ENCODE measurements around the gene RSKR. TPM values are rescaled to one million over a fixed set of nuclear protein-coding genes. Genes with fewer than 3 reads are reported as not detected.
A peak's percentile ranks its signal among the peaks of the same experiment; 100 is the strongest.

RSKR gene, protein sequence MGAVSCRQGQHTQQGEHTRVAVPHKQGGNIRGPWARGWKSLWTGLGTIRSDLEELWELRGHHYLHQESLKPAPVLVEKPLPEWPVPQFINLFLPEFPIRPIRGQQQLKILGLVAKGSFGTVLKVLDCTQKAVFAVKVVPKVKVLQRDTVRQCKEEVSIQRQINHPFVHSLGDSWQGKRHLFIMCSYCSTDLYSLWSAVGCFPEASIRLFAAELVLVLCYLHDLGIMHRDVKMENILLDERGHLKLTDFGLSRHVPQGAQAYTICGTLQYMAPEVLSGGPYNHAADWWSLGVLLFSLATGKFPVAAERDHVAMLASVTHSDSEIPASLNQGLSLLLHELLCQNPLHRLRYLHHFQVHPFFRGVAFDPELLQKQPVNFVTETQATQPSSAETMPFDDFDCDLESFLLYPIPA
- total RNA-seq (10 to 100 TPM; 12.2 to 14.3 TPM), polyA plus RNA-seq (1 to 10 TPM; 3.9 to 5.5 TPM)
- long read RNA-seq, donor 1, transcript SGK494-211 (1 exons, 2,975 nt): major isoform, 16 of 91 reads
- long read RNA-seq, donor 1, partial matches to known transcripts: 64 of 91 reads
- long read RNA-seq, donor 1, other reads (novel, unspliced or antisense): 8 of 91 reads
- long read RNA-seq, donor 2, transcript SGK494-211 (1 exons, 2,975 nt): major isoform, 7 of 7 reads
- long read RNA-seq, donor 2, partial matches to known transcripts: 0 of 7 reads
- long read RNA-seq, donor 2, other reads (novel, unspliced or antisense): 0 of 7 reads
- long read RNA-seq, donor 3, partial matches to known transcripts: 0 of 3 reads
- long read RNA-seq, donor 3, other reads (novel, unspliced or antisense): 0 of 3 reads
- long read RNA-seq, donor 4, transcript SGK494-211 (1 exons, 2,975 nt): major isoform, 8 of 8 reads
- long read RNA-seq, donor 4, partial matches to known transcripts: 0 of 8 reads
- long read RNA-seq, donor 4, other reads (novel, unspliced or antisense): 0 of 8 reads
- long read RNA-seq, donor 5, transcript SGK494-211 (1 exons, 2,975 nt): major isoform, 13 of 13 reads
- long read RNA-seq, donor 5, partial matches to known transcripts: 0 of 13 reads
- long read RNA-seq, donor 5, other reads (novel, unspliced or antisense): 0 of 13 reads

DNA sequence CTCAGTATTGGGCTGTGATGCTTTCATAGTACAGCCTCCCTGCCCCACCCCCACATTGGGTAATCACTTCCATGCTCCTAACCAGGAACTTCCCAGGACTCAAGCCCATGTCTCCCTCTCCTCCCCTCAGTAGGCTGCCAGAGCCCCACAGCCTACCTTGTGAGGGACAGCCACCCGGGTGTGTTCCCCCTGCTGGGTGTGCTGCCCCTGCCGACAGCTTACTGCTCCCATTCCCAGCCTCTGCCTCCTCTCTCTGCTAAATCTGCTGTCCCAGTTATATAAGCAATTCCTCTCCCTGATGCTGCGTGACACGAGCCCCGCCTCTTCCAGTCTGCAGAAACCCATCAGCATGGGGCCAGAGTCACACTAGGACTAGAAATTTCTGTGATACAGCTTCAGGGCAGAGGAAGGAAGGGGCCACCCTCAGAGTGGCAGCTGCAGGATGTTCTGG lies at the start of gene RSKR:
Gene RSKR (minus strand): TSS at position 255 of the 451 bp plus-strand sequence. CDS start 24 bp downstream, at position 231.
- ATAC-seq (ENCODE audit: insufficient read depth, low FRiP score) (no peak), DNase-seq (no peak)
- H3K36me3 ChIP-seq (ENCODE audit: control insufficient read depth in 4 of 4, insufficient read depth in 4 of 4, low read length in 4 of 4): peaks cover 23 to 40% (median 33%) of the 10 kb centered on the region in 4 donors
- H3K9me3 ChIP-seq (ENCODE audit: control insufficient read depth in 4 of 4, insufficient read depth in 3 of 4, low read length in 3 of 4): no peaks in the 10 kb centered on the region
- H3K4me3 ChIP-seq: no peak within 1 kb of the TSS
- WGBS, 2 donors: 54 to 73% methylated on average over 5 of the region's 5 CpGs
- TF ChIP-seq, protein P1, sequence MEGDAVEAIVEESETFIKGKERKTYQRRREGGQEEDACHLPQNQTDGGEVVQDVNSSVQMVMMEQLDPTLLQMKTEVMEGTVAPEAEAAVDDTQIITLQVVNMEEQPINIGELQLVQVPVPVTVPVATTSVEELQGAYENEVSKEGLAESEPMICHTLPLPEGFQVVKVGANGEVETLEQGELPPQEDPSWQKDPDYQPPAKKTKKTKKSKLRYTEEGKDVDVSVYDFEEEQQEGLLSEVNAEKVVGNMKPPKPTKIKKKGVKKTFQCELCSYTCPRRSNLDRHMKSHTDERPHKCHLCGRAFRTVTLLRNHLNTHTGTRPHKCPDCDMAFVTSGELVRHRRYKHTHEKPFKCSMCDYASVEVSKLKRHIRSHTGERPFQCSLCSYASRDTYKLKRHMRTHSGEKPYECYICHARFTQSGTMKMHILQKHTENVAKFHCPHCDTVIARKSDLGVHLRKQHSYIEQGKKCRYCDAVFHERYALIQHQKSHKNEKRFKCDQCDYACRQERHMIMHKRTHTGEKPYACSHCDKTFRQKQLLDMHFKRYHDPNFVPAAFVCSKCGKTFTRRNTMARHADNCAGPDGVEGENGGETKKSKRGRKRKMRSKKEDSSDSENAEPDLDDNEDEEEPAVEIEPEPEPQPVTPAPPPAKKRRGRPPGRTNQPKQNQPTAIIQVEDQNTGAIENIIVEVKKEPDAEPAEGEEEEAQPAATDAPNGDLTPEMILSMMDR (IDR thresholded peaks at IDR 0.05; ENCODE audit: control extremely low read depth, extremely low read depth): no peak
- no peaks in the 10 kb centered on the region for H3K27me3 ChIP-seq (ENCODE audit: control insufficient read depth in 3 of 3, insufficient read depth in 3 of 3, low read length in 2 of 3)
- H3K4me1 ChIP-seq (ENCODE audit: control insufficient read depth in 5 of 5, insufficient read depth in 5 of 5, low read length in 5 of 5): no peaks in the 10 kb centered on the region
- H3K27ac ChIP-seq (ENCODE audit: low read depth in 1 of 2, low read length in 1 of 2): no peak within 1 kb of the TSS
- H3K9ac ChIP-seq (ENCODE audit: insufficient read depth in 1 of 2, low read length in 2 of 2): no peak within 1 kb of the TSS

DNA sequence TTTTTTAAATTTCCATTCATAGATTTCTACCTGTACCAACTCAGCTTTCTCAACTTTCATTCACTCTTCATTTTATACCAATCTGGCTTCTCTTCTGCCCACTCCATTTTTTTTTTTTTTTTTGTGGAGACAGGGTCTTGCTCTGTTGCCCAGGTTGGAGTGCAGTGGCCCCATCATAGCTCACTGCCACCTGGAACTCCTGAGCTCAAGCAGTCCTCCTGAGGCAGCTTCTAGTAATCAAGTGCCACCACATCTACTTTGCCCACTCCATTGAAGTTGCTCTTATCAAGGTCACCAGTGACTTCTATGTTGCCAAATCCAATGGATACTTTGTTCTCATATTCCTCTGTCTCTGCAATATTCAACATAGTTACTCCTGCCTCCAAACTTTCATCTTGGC lies 49.7 kb upstream of the RSKR start:
- Histone ChIP-seq H3K4me3 (no peak overlapping the region), H3K4me1 (ENCODE audit: control insufficient read depth in 5 of 5, insufficient read depth in 5 of 5, low read length in 5 of 5) (peaks cover 2 to 25% (median 9%) of the 10 kb centered on the region in 5 donors), H3K9ac (ENCODE audit: insufficient read depth in 1 of 2, low read length in 2 of 2) (peak overlapping the region in 1 of 2 donors; percentile 95), H3K36me3 (ENCODE audit: control insufficient read depth in 4 of 4, insufficient read depth in 4 of 4, low read length in 4 of 4) (peaks cover 0 to 21% (median 13%) of the 10 kb centered on the region in 4 donors), H3K27me3 (ENCODE audit: control insufficient read depth in 3 of 3, insufficient read depth in 3 of 3, low read length in 2 of 3) (no peaks in the 10 kb centered on the region), H3K9me3 (ENCODE audit: control insufficient read depth in 4 of 4, insufficient read depth in 3 of 4, low read length in 3 of 4) (no peaks in the 10 kb centered on the region), H3K27ac (ENCODE audit: low read depth in 1 of 2, low read length in 1 of 2) (no peak overlapping the region)
- DNase-seq (no peak), ATAC-seq (ENCODE audit: insufficient read depth, low FRiP score) (no peak)
- TF ChIP-seq, protein P1 (IDR thresholded peaks at IDR 0.05; ENCODE audit: control extremely low read depth, extremely low read depth): no peak

DNA sequence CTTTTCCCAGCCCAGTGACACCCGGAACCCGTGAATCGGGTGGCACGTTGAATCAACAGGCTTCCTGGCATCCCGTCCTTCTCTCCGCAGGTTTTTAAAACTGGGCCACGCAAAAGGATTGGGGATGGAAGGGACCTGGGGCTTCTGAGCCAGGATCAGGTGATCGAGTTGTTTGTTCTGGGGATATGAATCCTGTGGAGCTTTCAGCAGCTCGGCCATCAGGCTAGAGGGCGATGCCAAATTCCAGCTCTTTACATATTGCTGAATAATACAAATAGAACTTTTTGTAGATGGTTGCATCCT lies 48.5 kb upstream of the RSKR start:
- Histone ChIP-seq H3K36me3 (ENCODE audit: control insufficient read depth in 4 of 4, insufficient read depth in 4 of 4, low read length in 4 of 4) (peaks cover 0 to 19% (median 10%) of the 10 kb centered on the region in 4 donors), H3K9me3 (ENCODE audit: control insufficient read depth in 4 of 4, insufficient read depth in 3 of 4, low read length in 3 of 4) (no peaks in the 10 kb centered on the region), H3K4me1 (ENCODE audit: control insufficient read depth in 5 of 5, insufficient read depth in 5 of 5, low read length in 5 of 5) (peaks cover 2 to 25% (median 9%) of the 10 kb centered on the region in 5 donors), H3K4me3 (peak overlapping the region; percentile 84), H3K9ac (ENCODE audit: insufficient read depth in 1 of 2, low read length in 2 of 2) (peak overlapping the region; percentile 95 to 97), H3K27me3 (ENCODE audit: control insufficient read depth in 3 of 3, insufficient read depth in 3 of 3, low read length in 2 of 3) (no peaks in the 10 kb centered on the region), H3K27ac (ENCODE audit: low read depth in 1 of 2, low read length in 1 of 2) (peak overlapping the region; percentile 96 to 98)
- DNase-seq (no peak), ATAC-seq (ENCODE audit: insufficient read depth, low FRiP score) (no peak)
- WGBS, 2 donors: 0 to 1% methylated on average over 10 of the region's 10 CpGs
- TF ChIP-seq, protein P1 (IDR thresholded peaks at IDR 0.05; ENCODE audit: control extremely low read depth, extremely low read depth): no peak

All from lung (tissue), 16 donors.